ENCODE results near the gene POFUT2. TPM values are rescaled to one million over a fixed set of nuclear protein-coding genes. Genes with fewer than 3 reads are reported as not detected.

POFUT2 gene
- polyA plus RNA-seq, 4 donors: 30.5 to 40.7 (median 37.6) TPM

GRCh38 chr21:45266518-45267389 is 20.9 kb downstream of the POFUT2 start:
- DNase-seq (ENCODE audit: low read depth in 4 of 4, low spot score in 2 of 4): no peak

GRCh38 chr21:45265721-45266517 is 21.8 kb downstream of the POFUT2 start:
- DNase-seq (ENCODE audit: low read depth in 4 of 4, low spot score in 2 of 4): no peak

GRCh38 chr21:45264912-45265515 is 22.7 kb downstream of the POFUT2 start:
- no peak for DNase-seq (ENCODE audit: low read depth in 4 of 4, low spot score in 2 of 4)

GRCh38 chr21:45264146-45264911 is 23.4 kb downstream of the POFUT2 start:
- DNase-seq (ENCODE audit: low read depth in 4 of 4, low spot score in 2 of 4): no peak

- no peak for DNase-seq (ENCODE audit: low read depth in 4 of 4, low spot score in 2 of 4)
Measured at GRCh38 chr21:45263534-45263933, 24.2 kb downstream of the POFUT2 start.

- no peak for DNase-seq (ENCODE audit: low read depth in 4 of 4, low spot score in 2 of 4)
Measured at GRCh38 chr21:45262616-45263015, 25.1 kb downstream of the POFUT2 start.

GRCh38 chr21:45262041-45262581 is 25.6 kb downstream of the POFUT2 start:
- no peak for DNase-seq (ENCODE audit: low read depth in 4 of 4, low spot score in 2 of 4)

GRCh38 chr21:45261093-45261492 is 26.6 kb downstream of the POFUT2 start:
- no peak for DNase-seq (ENCODE audit: low read depth in 4 of 4, low spot score in 2 of 4)

GRCh38 chr21:45260191-45260825 is 27.4 kb downstream of the POFUT2 start:
- DNase-seq (ENCODE audit: low read depth in 4 of 4, low spot score in 2 of 4): no peak

GRCh38 chr21:45259206-45259840 is 28.4 kb downstream of the POFUT2 start:
- DNase-seq (ENCODE audit: low read depth in 4 of 4, low spot score in 2 of 4): no peak

GRCh38 chr21:45258466-45258865 is 29.2 kb downstream of the POFUT2 start:
- no peak for DNase-seq (ENCODE audit: low read depth in 4 of 4, low spot score in 2 of 4)

GRCh38 chr21:45257673-45258341 is 29.9 kb downstream of the POFUT2 start:
- no peak for DNase-seq (ENCODE audit: low read depth in 4 of 4, low spot score in 2 of 4)

GRCh38 chr21:45256912-45257672 is 30.6 kb downstream of the POFUT2 start:
- DNase-seq (ENCODE audit: low read depth in 4 of 4, low spot score in 2 of 4): no peak

GRCh38 chr21:45256021-45256911 is 31.4 kb downstream of the POFUT2 start:
- DNase-seq (ENCODE audit: low read depth in 4 of 4, low spot score in 2 of 4): no peak

- no peak for DNase-seq (ENCODE audit: low read depth in 4 of 4, low spot score in 2 of 4)
Measured at GRCh38 chr21:45255381-45256020, 32.2 kb downstream of the POFUT2 start.

- no peak for DNase-seq (ENCODE audit: low read depth in 4 of 4, low spot score in 2 of 4)
Measured at GRCh38 chr21:45254460-45254930, 33.2 kb downstream of the POFUT2 start.

Measured in left renal cortex interstitium (tissue), 4 donors.